Brain microvascular endothelial cell (primary cell): ENCODE results near the gene TBC1D10B.

Experiments used
- DNase-seq: peaks from one replicate; pipeline ENCODE4 v3.0.0-alpha.2; 2020
- H3K27ac ChIP-seq: fragments of 250-450 bp; sonication (Bioruptor Pico); 2 replicates; pipeline ENCODE4 v1.5.1; 2020; ENCODE audit warnings: mild to moderate bottlenecking, moderate library complexity
- H3K27me3 ChIP-seq: fragments of 250-450 bp; sonication (Bioruptor Pico); replicated peaks from 2 replicates; pipeline ENCODE4 v1.5.1; 2020; ENCODE audit warnings: mild to moderate bottlenecking
- H3K36me3 ChIP-seq: fragments of 250-450 bp; sonication (Bioruptor Pico); replicated peaks from 2 replicates; pipeline ENCODE4 v1.5.1; 2020; ENCODE audit warnings: mild to moderate bottlenecking
- H3K4me3 ChIP-seq: 2 replicates; pipeline ENCODE4 v1.5.1; 2011; ENCODE audit warnings: low read depth, mild to moderate bottlenecking, control low read depth, low read length, moderate library complexity
- CTCF ChIP-seq: IDR thresholded peaks from 2 replicates; pipeline ENCODE4 v1.5.1; 2011; ENCODE audit warnings: low read depth, mild to moderate bottlenecking, moderate library complexity, low read length, control low read depth, inconsistent platforms; ENCODE audit errors: missing control alignments
- in situ Hi-C: cut with HindIII; loops from 2 replicates; pipeline ENCODE4 v1.10.0; 2017; ENCODE audit warnings: low sequenced_read_pairs, low pct_ligation_motif_present

TBC1D10B gene

DNA sequence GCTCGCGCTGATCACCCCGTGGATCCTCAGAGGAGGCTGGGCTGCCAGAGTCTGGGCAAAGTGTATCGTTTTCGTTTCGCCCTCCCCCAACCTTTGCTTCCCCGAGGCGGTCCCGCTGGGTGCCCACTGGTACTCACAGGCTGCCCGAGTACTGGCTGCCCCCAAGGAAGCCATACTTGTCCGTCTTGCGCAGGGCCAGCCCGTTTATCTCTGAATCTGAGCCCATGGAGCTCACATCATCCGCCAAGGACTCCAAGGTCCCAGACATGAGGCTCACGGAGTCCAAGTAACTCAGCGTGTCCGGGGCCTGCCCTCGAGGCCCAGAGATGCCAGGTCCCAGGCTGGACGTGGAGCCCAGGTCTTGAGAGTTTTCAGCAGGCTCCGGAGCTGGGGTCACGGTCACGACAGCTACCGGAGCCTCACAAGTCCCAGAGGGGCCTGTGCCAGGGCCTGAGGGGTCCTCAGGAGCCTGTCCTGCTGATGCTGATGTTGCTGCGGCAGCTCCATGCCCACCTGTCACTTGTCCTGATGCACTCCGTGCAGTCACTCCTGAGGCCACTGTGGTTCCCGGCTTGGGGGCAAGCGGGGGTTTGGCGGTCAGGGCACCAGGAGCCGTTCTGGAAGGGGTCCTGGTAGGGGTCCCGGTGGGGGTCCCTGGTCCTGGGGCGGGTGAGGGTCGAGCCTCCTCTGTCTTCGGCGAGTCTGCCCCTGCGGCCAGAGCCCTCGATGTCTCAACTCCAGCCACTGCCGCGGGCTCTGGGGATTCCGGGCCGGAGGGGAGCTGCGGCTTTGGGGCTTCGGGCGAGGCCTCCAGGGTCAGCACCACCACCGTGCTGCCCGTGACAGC, 980 bp downstream of the TBC1D10B start:
- peaks cover 19% of the 10 kb centered on the region for H3K36me3 ChIP-seq
- H3K27me3 ChIP-seq = no peaks in the 10 kb centered on the region
- in situ Hi-C loops = no loop called here
- no peak for TF ChIP-seq CTCF
- H3K4me3 ChIP-seq = peak overlapping the region; percentile 77
- DNase-seq = no peak
- peak overlapping the region; percentile 21 for H3K27ac ChIP-seq

GRCh38 chr16:30368792-30369090, 1.6 kb downstream of the TBC1D10B start:
- Histone ChIP-seq H3K27me3 (no peaks in the 10 kb centered on the region), H3K27ac (no peak overlapping the region), H3K4me3 (peak overlapping the region; percentile 77), H3K36me3 (peaks cover 19% of the 10 kb centered on the region)
- TF ChIP-seq CTCF = no peak
- DNase-seq = no peak
- in situ Hi-C loops = no loop called here

DNA sequence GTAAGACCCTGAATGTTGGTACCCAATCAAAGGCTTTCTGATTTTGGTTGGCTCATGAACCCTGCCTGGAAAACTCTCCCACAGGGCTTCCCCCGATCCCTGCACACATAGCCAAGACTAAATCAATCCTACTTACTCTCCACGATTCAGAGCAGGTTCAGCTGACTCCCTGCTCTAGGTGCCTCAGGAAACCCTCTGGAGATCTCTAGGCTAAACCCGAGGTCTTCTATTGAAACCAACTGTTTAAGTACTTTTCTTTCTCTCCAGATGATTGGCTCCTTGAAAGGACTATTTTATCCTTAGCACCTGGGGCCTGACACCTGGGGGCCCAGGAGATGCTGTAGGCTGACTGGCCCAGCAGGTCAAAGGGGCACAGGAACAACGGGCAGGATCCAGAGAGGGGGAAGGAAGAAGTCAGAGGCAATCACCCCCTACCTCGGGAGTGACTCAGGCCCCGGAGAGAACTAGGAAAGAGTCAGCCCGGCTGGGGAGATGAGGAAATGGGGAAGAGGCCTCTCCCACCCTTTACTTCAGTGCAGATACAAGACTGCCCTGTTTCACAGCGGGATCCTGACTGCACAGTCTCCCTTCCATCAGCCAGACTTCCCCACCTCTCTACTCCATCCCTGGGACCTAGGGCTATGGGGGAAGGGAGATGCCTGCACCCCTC, 2.0 kb downstream of the TBC1D10B start:
- in situ Hi-C loops = no loop called here
- no peak for TF ChIP-seq CTCF
- DNase-seq = peak; percentile 52
- no peaks in the 10 kb centered on the region for H3K27me3 ChIP-seq
- H3K36me3 ChIP-seq = peaks cover 20% of the 10 kb centered on the region
- peak overlapping the region; percentile 77 for H3K4me3 ChIP-seq
- H3K27ac ChIP-seq = peak overlapping the region; percentile 39

GRCh38 chr16:30367349-30368009, 2.8 kb downstream of the TBC1D10B start:
- no peak overlapping the region for H3K27ac ChIP-seq
- in situ Hi-C loops = no loop called here
- H3K4me3 ChIP-seq = peak overlapping the region; percentile 77

GRCh38 chr16:30366511-30366910, 3.8 kb downstream of the TBC1D10B start:
- no peak for TF ChIP-seq CTCF
- H3K27me3 ChIP-seq = no peaks in the 10 kb centered on the region
- peaks cover 23% of the 10 kb centered on the region for H3K36me3 ChIP-seq
- H3K4me3 ChIP-seq = no peak overlapping the region
- no peak overlapping the region for H3K27ac ChIP-seq
- DNase-seq = no peak
- in situ Hi-C loops = no loop called here

More at GRCh38 chr16:30367349-30368009, 2.8 kb downstream of the TBC1D10B start:
- no peak for TF ChIP-seq CTCF
- Histone ChIP-seq H3K36me3 (peaks cover 23% of the 10 kb centered on the region), H3K27me3 (no peaks in the 10 kb centered on the region)
- no peak for DNase-seq
